Stimulated activated CD8-positive, alpha-beta memory T cell treated with anti-CD3 and anti-CD28 coated beads, Interleukin-4, amount 100 ng/mL, for 24 hours (primary cell): ENCODE results near the gene POMT2.
"Not testable (repeated sequence)": the region's sequence is repeated elsewhere in the genome, so short reads cannot be mapped to it uniquely, and the experiment has no call there.

Source experiments
- DNase-seq: peaks from one replicate; pipeline ENCODE4 v3.0.0-alpha.2; 2020; ENCODE audit warnings: low read depth

Gene POMT2

GRCh38 chr14:77296906-77297305 lies 23.8 kb downstream of the POMT2 start:
- DNase-seq: no peak

DNA sequence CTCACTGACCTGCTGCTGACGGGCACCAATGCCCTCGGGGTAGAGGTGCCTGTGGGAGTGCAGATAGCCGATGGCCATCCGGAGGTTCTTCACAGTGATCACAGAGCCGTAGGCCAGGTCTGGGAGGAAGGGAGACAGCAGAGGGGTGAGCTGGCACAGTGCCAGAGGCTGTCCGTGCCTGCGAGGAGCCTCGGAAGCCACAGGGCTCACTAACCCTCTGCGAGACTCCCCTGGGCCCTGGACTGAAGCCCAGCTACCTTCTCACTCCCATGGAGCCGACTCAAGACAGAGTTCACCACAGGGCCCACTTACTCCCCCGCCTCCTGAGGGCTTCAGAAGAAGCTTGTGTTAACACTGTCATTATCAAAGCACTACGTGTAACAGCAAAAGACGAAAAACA lies 24.5 kb downstream of the POMT2 start:
- DNase-seq: no peak

GRCh38 chr14:77290705-77291104 lies 30.0 kb downstream of the POMT2 start:
- DNase-seq: no peak

- no peak for DNase-seq
These were observed 34.1 kb downstream of the POMT2 start for GRCh38 chr14:77286576-77286975.

- no peak for DNase-seq
These were observed 36.2 kb downstream of the POMT2 start for GRCh38 chr14:77284466-77284865.

- DNase-seq: no peak
These were observed 36.6 kb downstream of the POMT2 start for GRCh38 chr14:77284066-77284465.

DNA sequence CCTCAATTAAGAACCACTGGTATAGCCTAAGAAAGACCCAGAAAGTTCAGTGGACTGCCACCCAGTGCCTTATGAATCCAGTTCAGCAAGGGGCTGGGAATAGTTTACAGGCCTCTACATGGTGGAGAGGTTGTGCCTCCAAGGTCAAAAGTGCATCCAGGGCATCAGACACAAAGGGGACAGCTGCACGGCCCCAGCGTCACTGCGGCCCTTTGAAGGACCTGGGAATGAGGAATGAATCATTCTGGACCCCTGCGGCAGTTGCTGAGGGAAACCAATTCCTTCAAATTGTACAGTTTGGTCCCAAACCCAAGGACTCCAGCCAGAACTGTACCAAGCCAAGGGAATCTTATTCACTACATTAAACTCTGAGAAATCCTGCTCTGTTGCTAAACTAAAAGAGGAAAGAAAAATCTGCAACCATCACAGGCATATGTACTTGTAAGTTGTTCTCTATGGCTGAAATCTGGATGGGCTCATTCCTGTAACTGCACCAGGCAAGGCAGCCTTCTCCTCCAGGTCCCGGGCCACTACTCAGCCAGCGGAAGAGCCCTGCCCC lies 38.8 kb downstream of the POMT2 start:
- no peak for DNase-seq

GRCh38 chr14:77280921-77281320 lies 39.8 kb downstream of the POMT2 start:
- not testable (repeated sequence) for DNase-seq

DNA sequence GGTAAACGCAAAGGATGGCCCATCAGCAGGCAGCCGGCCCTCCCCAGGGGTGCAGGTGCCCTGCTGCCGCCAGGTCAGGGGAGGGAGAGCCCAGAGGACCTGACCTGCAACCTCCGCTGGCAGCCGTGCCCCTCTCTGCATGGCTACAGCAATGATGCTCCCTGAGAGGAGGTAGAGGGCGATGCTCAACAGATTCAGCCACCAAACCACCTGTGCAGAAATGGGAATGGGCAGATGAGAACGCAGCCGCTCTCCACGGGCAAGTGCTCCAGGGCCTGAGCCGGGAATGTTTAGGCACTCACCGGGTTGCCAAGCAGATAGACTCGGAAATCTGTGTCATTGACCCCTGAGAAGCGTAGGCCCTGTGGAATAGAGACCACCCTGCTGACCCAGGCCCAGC lies 41.0 kb downstream of the POMT2 start:
- DNase-seq: no peak

DNA sequence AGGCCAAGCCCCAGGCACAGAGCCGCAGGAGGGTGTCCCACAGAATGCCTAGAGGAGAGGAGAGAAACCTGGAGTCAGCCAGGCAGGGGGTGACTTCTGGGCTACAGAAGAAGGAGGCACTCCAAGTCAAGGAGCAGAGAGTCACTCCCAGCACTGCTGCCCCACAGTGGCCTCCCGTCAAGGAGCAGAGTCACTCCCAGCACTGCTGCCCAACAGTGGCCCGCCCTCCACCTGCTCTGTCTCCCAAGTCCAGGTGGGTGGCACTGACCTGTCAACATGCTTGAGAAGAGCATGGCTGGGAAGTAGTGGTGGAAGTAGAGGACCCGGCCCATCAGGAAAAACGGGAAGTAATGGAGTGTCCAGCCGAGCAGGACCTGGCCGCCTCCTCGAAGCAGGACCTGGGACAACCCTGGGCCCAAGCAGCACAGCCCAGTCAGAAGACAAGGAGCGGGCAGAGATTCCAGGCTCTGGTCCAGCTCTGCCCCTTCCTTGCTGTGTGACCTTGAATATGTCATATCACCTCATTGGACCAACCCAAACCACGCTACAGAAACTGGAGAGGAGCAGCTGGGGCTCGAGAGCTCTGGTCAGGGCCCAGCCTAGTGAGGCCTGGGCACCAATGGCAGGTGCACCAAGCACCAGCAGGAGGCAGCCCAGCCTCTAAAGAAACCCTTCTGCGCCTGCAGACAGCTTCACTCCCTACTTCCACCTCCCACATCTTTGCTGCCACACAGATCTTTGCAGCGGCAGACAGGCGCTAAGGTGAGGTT lies 42.0 kb downstream of the POMT2 start:
- no peak for DNase-seq

DNA sequence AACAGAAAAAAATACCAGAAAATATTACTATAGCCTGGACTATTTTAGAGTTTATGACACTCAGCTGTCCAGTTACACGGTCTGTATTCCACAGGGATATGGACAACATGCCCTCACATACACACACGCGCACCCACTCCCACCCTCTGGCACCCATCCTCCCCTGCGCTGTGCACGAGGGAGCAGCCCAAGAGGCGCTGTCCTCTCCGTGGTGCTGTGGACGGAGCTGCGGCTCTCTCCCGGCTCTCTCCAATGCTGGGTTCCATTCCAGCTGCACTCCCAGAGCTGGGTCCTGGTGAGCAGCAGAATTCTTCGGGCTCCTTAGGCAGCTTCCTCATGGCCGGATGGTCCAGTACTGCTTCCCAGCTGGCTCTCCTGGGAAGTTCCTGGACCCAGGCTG lies 43.7 kb downstream of the POMT2 start:
- DNase-seq: no peak

DNA sequence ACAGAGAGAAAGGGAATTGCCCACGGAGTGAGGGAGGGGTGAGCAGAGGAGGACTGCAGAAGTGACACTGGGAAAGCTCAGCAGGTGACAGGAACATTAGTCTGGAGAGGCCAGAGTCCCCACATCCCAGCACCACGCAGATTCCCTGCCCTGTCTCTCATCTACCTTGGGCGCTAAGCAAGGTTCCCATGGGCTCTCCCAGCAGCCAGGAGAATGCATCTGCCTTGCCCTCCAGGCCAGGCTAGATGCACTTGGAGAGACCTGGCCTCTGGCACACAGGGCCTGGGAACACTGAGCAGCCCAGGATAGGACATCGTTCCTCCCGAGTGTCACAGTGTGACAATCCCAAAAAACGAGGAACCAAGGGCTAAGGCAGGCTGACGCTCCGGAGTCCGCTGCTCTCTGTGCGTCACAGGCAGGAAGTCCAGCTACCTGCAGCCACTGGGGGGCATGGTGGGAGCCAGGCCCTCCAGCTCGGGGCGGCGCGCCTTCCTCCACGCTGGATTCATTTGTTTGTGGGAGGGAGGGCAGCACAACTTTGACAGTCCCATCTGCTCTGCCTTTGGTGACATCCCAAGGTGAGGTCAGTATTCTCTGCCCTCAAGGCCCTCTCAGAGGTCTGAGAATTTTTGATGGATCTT lies 44.3 kb downstream of the POMT2 start:
- DNase-seq: no peak

GRCh38 chr14:77275601-77276017 lies 45.1 kb downstream of the POMT2 start:
- no peak for DNase-seq

DNA sequence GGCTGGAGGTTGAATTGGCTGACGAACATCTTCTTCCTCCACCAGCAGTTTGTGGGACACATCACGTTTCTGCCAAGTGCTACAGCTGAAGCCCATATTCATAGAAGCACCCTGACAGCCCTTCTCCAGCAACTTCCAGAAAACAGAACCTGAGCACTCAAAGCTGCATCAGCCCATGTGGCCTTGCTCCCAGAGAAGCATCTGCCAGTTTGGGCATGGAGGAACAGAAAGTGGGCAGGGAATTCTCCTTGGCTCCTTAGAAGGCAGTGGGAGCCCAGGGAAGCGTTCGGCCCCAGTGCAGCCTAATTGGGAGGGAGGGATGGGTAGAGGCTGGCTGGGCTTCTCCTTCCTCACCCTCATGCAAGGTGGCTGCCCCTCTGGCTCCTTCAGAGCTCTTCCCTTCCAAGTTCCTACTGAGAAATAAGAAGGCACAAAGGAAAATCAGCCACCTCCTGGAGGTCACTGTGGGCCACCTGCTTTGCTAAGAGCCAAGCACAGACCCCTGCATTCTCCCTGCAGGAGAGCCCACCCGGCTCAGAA lies 45.6 kb downstream of the POMT2 start:
- DNase-seq: no peak

GRCh38 chr14:77273796-77274195 lies 46.9 kb downstream of the POMT2 start:
- no peak for DNase-seq

GRCh38 chr14:77272261-77272660 lies 48.4 kb downstream of the POMT2 start:
- DNase-seq: no peak

- DNase-seq: no peak
These were observed 49.5 kb downstream of the POMT2 start, which contains the start of gene NGB for GRCh38 chr14:77271113-77271710. Gene NGB (minus strand): TSS chr14:77271206. CDS start chr14:77270937, 269 bp downstream.

DNA sequence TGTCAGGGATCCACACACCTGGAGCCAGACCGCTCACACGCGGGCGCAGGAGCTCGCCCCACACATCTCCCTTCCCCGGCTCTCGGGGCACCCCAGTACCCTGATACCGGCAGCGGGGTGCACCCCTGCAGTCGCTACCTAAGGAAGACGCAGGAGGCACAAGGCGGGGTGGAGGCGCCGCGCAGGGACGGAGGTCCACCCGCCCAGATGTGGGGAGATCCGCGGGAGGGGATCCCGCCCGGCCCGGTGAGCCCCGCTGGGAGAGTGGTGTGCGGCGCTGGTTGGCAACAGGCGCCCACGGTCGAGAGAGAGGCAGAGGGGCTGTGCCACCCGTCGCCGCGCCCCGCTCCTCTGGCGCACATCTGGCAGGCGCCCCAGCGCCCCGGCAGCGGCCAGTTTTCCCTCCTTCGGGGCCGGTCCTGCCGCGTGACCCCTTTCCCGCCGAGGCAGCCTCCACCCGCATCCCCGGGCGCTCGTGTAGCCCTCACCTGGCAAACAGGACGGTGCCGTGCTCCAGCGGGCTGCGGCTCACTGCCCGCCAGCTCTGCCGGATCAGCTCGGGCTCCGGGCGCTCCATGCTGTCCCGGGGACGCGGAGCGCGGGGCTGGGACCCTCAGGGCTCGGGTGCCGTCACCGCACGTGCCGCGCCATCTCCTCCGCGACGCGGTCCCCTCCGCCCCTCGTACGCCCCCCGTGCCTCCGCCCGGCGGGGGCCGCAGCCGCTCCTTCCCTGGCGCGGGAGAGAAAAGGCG lies 50.1 kb downstream of the POMT2 start:
- DNase-seq: no peak

DNA sequence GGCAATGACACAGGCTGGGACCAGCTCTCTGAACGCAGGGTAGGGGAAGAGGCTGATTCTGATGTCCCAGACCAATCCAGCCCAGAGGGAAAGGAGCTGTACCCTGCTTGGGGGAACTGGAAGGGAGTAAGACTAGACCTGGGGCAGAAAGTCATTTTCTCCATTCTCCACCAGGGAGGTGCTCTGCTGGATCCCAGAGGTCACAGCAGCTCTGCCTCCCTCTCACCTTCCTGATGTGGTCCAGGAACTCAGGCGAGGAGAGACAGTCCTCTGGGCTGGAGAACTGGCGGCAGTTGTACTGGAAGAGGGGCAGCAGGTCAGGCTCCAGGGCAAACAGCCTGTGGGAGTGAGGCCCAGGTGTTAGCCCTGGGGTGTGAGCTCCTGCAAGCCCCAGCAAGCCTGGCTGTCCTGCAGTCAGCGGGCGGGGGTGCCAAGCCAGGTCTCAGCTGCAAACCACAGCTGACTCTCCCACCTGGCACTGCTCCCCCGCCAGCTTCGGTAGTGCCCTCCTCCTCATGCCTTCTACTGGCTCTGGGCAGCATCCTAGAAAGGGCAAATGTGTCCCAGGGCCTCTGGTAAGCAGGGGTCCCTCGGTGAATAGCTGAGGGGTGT lies 51.6 kb downstream of the POMT2 start:
- DNase-seq: no peak

DNA sequence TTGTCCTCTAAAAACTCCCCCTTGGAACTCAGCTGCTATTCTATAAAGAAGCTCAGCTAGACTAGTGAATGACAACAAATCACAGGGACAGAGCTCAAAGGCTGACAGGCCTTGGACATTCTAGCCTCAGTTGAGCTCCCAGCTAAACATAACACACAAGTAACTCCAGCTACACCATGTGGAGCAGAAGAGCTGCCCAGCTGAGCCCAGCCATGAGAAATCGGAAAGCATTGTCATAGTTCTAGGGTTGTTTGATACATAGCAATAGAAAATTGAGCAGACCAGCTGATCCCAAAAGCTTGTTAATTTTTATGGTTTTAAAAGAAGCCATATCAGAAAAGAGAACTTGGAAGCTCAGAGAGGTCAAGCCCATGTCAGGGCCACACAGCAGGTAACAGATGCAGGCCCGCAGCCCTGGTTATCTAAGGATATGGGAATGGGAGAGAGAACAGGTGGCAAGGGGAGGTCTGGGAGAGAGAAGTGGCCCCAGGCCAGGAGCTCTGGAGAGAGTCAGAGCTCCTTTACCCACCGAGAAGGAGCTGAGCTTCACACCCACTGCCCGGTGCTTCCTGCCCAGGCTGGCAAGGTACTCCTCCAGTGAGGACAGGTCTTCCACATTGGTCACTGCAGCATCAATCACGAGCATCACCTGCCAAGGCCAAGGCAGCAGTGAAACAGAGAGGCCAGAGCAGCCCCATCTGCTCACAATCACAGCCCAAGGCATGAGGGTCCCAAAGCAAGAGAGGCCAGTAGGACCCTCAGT lies 52.6 kb downstream of the POMT2 start:
- no peak for DNase-seq

DNA sequence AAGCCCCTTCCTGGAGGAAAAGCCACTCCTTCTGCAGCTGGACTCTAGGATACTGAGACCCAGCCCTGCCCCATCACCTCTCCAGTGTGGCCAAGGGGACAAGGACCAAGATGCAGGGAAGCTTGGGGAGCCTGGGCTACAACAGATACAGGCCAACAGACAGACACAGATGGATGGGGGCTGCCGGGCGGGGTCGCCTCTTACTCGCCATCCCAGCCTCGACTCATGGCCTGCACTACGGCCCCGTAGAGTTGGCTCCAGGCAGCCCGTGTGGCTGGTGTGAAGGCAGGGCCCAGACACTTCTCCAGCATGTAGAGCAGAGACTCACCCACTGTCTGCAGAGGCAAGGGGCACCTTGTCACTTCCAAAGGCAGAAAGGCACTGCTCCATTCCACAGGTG lies 54.3 kb downstream of the POMT2 start:
- DNase-seq: no peak
